ENCODE measurements around the gene DGKD. TPM values are rescaled to one million over a fixed set of nuclear protein-coding genes. Genes with fewer than 3 reads are reported as not detected.

DGKD gene
- total RNA-seq, 1 donor, result 16.0 TPM

DNA sequence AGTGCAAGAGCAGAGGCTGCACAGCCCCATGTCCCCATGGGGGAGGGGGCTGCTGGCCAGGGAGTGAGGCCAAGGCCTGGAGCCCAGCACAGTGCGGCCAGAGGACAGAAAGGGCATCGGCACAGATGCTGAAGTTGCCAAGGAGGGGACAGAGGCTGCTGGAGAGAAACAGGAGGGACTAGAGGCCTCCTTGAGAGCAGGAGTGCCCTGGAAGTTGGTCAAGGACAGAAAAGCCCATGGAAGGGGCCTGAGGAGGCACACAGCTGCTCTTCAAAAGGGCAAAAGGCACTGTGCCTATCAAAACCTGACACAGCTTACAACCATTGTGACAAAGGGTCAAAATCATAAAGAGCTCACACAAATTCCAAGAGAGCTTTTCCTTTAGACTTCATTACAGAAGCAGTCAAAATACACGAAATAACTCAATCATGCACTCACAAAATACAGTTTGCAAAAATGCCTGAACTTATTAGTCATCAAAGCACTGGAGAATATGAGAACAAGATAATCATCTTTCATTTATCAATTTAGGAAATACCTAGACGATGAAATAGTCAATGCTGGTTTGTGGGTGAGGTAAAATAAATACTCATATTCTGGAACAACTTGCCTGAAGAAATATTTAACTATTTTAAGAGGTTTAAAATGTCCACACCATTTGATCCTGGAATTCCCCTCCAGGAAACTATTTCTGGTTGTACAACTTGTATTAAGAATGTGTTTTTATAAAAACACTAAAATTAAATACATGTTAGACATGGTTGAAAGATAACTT, 132.7 kb downstream of the DGKD start:
- TF ChIP-seq, protein P1, sequence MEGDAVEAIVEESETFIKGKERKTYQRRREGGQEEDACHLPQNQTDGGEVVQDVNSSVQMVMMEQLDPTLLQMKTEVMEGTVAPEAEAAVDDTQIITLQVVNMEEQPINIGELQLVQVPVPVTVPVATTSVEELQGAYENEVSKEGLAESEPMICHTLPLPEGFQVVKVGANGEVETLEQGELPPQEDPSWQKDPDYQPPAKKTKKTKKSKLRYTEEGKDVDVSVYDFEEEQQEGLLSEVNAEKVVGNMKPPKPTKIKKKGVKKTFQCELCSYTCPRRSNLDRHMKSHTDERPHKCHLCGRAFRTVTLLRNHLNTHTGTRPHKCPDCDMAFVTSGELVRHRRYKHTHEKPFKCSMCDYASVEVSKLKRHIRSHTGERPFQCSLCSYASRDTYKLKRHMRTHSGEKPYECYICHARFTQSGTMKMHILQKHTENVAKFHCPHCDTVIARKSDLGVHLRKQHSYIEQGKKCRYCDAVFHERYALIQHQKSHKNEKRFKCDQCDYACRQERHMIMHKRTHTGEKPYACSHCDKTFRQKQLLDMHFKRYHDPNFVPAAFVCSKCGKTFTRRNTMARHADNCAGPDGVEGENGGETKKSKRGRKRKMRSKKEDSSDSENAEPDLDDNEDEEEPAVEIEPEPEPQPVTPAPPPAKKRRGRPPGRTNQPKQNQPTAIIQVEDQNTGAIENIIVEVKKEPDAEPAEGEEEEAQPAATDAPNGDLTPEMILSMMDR (IDR thresholded peaks at IDR 0.05; ENCODE audit: insufficient read depth, low read depth, low read length), result no peak
- DNase-seq (ENCODE audit: low read depth), result peak; percentile 75
- no peak overlapping the region for H3K4me3 ChIP-seq (ENCODE audit: low read depth, low read length)

DNA sequence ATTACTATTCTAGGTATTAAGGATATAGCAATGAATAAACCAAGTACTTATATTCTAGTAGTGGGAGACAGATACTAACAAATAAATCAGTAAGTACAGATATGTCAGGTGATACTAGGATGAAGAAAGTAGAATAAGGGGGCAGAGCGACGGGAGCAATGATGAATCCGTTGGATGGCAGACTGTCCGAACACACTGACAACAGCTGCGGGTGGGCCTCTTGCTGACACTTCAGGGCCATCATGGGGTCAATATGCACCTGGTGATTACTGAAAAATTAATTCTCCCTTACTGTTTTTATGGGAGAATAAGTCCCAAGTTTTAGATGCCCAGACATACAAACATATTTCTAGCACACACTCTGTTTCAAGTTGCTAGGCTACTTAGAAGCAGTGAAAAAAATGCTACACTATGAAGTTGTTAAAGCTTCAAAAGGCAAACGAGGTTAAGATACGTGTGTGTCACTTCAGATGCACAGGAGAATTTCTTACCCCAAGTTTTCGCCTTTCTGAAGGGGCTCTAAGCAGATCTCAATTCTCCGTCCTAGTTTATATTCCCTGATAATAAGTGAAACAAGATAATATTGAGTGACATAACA, 133.6 kb downstream of the DGKD start:
- TF ChIP-seq, protein P1 (IDR thresholded peaks at IDR 0.05; ENCODE audit: insufficient read depth, low read depth, low read length), result no peak
- H3K4me3 ChIP-seq (ENCODE audit: low read depth, low read length), result no peak overlapping the region
- DNase-seq (ENCODE audit: low read depth), result no peak

DNA sequence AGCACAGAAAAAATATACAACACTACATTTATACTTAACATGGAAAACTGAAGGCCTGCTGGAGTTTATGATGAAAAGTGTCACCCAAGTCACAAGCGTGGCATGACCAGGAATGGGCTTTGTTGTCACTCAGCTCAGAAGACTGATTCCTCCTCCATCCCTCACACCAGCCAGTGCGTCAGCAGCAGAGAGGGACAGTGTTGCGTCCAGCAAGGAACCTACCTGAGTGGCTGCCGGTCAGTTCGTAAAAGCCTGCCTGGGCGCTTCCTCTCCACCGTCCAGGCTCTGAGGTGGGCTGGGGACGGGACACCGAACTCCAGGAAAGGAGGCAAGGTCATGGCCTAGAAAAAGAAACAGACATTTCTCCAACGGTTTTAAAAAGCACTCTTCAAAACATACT, 134.8 kb downstream of the DGKD start:
- TF ChIP-seq, protein P1 (IDR thresholded peaks at IDR 0.05; ENCODE audit: insufficient read depth, low read depth, low read length), result no peak
- DNase-seq (ENCODE audit: low read depth), result no peak
- no peak overlapping the region for H3K4me3 ChIP-seq (ENCODE audit: low read depth, low read length)

DNA sequence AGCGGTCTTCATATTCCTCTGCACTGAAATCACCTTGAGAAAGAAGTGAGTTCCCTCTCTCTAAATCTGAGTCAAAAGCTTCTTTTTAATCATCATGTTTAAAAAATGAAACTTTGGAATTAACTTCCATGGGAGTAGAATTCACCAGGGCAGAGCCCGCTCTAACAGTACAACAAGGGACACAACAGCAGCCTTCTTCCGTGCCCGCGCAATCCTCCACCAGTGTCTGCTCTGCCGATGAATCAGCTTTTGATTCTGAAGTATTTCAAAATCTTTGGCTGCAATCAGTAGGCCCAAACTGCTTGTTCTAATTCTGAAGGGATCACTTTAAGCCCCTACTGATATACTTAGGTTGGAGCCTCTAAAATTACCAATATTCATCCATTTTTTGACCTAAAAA, 135.4 kb downstream of the DGKD start:
- H3K4me3 ChIP-seq (ENCODE audit: low read depth, low read length), result no peak overlapping the region
- TF ChIP-seq, protein P1 (IDR thresholded peaks at IDR 0.05; ENCODE audit: insufficient read depth, low read depth, low read length), result no peak
- no peak for DNase-seq (ENCODE audit: low read depth)

DNA sequence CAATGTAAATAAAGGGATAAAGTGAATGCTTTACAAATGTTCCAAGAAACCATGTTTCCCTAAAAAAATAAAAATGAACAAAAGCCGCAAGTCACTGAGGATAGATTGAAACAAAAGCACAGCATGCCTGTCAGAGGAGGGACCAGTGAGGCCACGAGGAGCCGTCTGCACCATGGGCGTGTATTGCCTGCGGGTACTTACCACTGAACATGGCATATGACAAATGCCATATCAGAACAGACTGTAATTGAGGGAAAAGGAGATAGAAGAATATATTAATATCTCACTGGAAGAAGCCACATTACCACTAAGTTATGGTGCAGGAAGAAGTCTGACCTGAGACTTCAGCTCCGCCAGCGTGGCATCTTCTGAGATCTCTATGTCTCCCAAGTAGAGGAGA, 136.5 kb downstream of the DGKD start:
- H3K4me3 ChIP-seq (ENCODE audit: low read depth, low read length), result no peak overlapping the region
- DNase-seq (ENCODE audit: low read depth), result no peak
- TF ChIP-seq, protein P1 (IDR thresholded peaks at IDR 0.05; ENCODE audit: insufficient read depth, low read depth, low read length), result no peak

DNA sequence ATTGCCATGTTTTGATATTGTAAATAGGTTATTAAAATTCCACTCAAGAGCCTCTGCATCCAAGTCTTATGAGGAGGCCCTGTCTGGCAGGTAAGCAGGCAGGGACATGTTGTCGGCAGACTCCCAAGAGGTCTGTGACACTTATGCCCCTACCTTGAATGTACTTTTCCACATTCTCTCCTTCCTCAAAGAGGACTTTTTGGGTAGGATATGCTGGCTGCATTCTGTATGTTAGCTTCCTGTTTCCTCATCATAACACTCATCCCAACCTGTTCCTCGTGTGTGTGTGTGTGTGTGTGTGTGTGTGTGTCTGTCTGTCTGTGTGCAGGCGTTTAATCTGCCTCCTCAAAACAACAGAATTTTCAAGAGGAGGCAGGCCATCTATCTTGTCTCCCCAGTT, 137.0 kb downstream of the DGKD start:
- H3K4me3 ChIP-seq (ENCODE audit: low read depth, low read length), result no peak overlapping the region
- no peak for DNase-seq (ENCODE audit: low read depth)
- TF ChIP-seq, protein P1 (IDR thresholded peaks at IDR 0.05; ENCODE audit: insufficient read depth, low read depth, low read length), result no peak
